Thoracic aorta (tissue), 2 donors: ENCODE data around the gene MOCS1. TPM values are rescaled to one million over a fixed set of nuclear protein-coding genes. Genes with fewer than 3 reads are reported as not detected.
A peak's percentile ranks its signal among the peaks of the same experiment; 100 is the strongest.

Experiments used
- ATAC-seq: fragments of 150-250 bp; one replicate; pipeline ENCODE4 v1.8.0; 2017; ENCODE audit warnings: low read depth; ENCODE audit not compliant: insufficient number of reproducible peaks, low FRiP score
- DNase-seq: peaks from one replicate; pipeline ENCODE4 v3.0.0-alpha.2; 2020; ENCODE audit warnings: low spot score
- H3K27ac ChIP-seq, 2 donors: fragments of 200-600 bp; sonication (generic); 1 replicate in 1 of 2; 2 replicates in 1 of 2; pipeline ENCODE4 v1.5.1; 2016; ENCODE audit warnings: mild to moderate bottlenecking in 2 of 2, moderate library complexity in 2 of 2
- H3K27me3 ChIP-seq: fragments of 200-600 bp; sonication (generic); replicated peaks from 2 replicates; pipeline ENCODE4 v1.6.0; 2016; ENCODE audit warnings: mild to moderate bottlenecking; ENCODE audit not compliant: insufficient read depth
- H3K36me3 ChIP-seq: fragments of 200-600 bp; sonication (generic); one replicate; pipeline ENCODE4 v1.5.1; 2016
- H3K4me1 ChIP-seq, 2 donors: fragments of 200-600 bp; sonication (generic); 1 replicate in 1 of 2; 2 replicates in 1 of 2; pipeline versions ENCODE4 v1.5.1 to v1.6.0; 2016; ENCODE audit warnings: low read depth in 2 of 2, mild to moderate bottlenecking in 1 of 2; ENCODE audit not compliant: control insufficient read depth in 1 of 2
- H3K4me3 ChIP-seq: fragments of 200-600 bp; sonication (generic); 2 replicates; pipeline ENCODE4 v1.5.1; 2016; ENCODE audit warnings: mild to moderate bottlenecking
- H3K9me3 ChIP-seq: fragments of 200-600 bp; sonication (generic); 2 replicates; pipeline ENCODE4 v1.5.1; 2016
- total RNA-seq, 2 donors: library from RNA; depleted of rRNA; stranded (reverse); fragments of >200 nt; gene quantifications; one replicate each; pipeline versions ENCODE4 v1.1.0 to v1.2.3, GENCODE V29; 2016
- TF ChIP-seq, protein P1 (sequence below): fragments of 200-600 bp; sonication (generic); IDR thresholded peaks from one replicate; pipeline ENCODE4 v1.5.1; 2019; ENCODE audit warnings: antibody characterized with exemption

The MOCS1 gene
- total RNA-seq, 2 donors from 2014 or later: 29.1 to 44.9 TPM

- H3K36me3 ChIP-seq: peaks cover 41% of the 10 kb centered on the region
- H3K9me3 ChIP-seq: no peaks in the 10 kb centered on the region
- H3K27ac ChIP-seq: peak overlapping the region; percentile 1 to 35
- no peak overlapping the region for H3K4me3 ChIP-seq
- TF ChIP-seq, protein P1, sequence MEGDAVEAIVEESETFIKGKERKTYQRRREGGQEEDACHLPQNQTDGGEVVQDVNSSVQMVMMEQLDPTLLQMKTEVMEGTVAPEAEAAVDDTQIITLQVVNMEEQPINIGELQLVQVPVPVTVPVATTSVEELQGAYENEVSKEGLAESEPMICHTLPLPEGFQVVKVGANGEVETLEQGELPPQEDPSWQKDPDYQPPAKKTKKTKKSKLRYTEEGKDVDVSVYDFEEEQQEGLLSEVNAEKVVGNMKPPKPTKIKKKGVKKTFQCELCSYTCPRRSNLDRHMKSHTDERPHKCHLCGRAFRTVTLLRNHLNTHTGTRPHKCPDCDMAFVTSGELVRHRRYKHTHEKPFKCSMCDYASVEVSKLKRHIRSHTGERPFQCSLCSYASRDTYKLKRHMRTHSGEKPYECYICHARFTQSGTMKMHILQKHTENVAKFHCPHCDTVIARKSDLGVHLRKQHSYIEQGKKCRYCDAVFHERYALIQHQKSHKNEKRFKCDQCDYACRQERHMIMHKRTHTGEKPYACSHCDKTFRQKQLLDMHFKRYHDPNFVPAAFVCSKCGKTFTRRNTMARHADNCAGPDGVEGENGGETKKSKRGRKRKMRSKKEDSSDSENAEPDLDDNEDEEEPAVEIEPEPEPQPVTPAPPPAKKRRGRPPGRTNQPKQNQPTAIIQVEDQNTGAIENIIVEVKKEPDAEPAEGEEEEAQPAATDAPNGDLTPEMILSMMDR: no peak
- no peak for DNase-seq
- H3K4me1 ChIP-seq: peaks cover 10 to 19% of the 10 kb centered on the region in 2 donors
- ATAC-seq: no peak
- H3K27me3 ChIP-seq: no peaks in the 10 kb centered on the region
Observed at GRCh38 chr6:39861663-39862062, 72.6 kb downstream of the MOCS1 start.

GRCh38 chr6:39859025-39859424, 75.2 kb downstream of the MOCS1 start:
- Histone ChIP-seq H3K27me3 (no peaks in the 10 kb centered on the region), H3K9me3 (no peaks in the 10 kb centered on the region), H3K36me3 (peaks cover 41% of the 10 kb centered on the region), H3K4me1 (peaks cover 14 to 44% of the 10 kb centered on the region in 2 donors), H3K27ac (no peak overlapping the region), H3K4me3 (no peak overlapping the region)
- DNase-seq (no peak), ATAC-seq (no peak)
- TF ChIP-seq, protein P1: no peak

- H3K36me3 ChIP-seq: peaks cover 23% of the 10 kb centered on the region
- peak overlapping the region; percentile 72 to 77 for H3K27ac ChIP-seq
- no peaks in the 10 kb centered on the region for H3K27me3 ChIP-seq
- no peaks in the 10 kb centered on the region for H3K9me3 ChIP-seq
- no peak for DNase-seq
- ATAC-seq: peak; percentile 23
- H3K4me3 ChIP-seq: peak overlapping the region; percentile 22
- H3K4me1 ChIP-seq: peaks cover 11 to 61% of the 10 kb centered on the region in 2 donors
- TF ChIP-seq, protein P1: no peak
Observed at GRCh38 chr6:39855356-39855995, 78.8 kb downstream of the MOCS1 start.

Other genes with a start within 250 kb of the MOCS1 start
- gene KIF6, start 209.1 kb downstream of the MOCS1 start, total RNA-seq: not detected
- 10 to 100 TPM; 61.5 to 71.5 TPM for gene DAAM2, start 142.1 kb downstream of the MOCS1 start, total RNA-seq